Heart left ventricle (tissue), 16 donors: ENCODE data around the gene CCDC185. TPM values are rescaled to one million over a fixed set of nuclear protein-coding genes. Genes with fewer than 3 reads are reported as not detected.
"Not testable (repeated sequence)": the region's sequence is repeated elsewhere in the genome, so short reads cannot be mapped to it uniquely, and the experiment has no call there.

Experiments used
- ATAC-seq, 4 donors: fragments of 200-7000 bp; cut with Tn5 transposase; one replicate each; pipeline ENCODE4 v1.9.1; 2020 to 2022; ENCODE audit warnings: moderate library complexity in 4 of 4, mild to moderate bottlenecking in 3 of 4, moderate number of reproducible peaks in 1 of 4
- DNase-seq, 5 donors: peaks; one replicate each; pipeline ENCODE4 v3.0.0-alpha.2; 2020
- H3K27ac ChIP-seq, 12 donors: fragments of 200-600 bp; sonication (generic) in 4 of 12; one replicate each; pipeline versions ENCODE4 v1.5.0 to v1.8.0; 2016 to 2022; ENCODE audit warnings: mild to moderate bottlenecking in 2 of 12
- H3K27me3 ChIP-seq, 9 donors: fragments of 200-600 bp; sonication (generic) in 2 of 9; one replicate each; pipeline versions ENCODE4 v1.5.1 to v1.8.0; 2016 to 2022; ENCODE audit warnings: mild to moderate bottlenecking in 3 of 9
- H3K36me3 ChIP-seq, 9 donors: fragments of 200-600 bp; sonication (generic) in 2 of 9; one replicate each; pipeline versions ENCODE4 v1.5.0 to v1.8.0; 2018 to 2022; ENCODE audit warnings: mild to moderate bottlenecking in 2 of 9
- H3K4me1 ChIP-seq, 12 donors: fragments of 200-600 bp; sonication (generic) in 4 of 12; one replicate each; pipeline versions ENCODE4 v1.5.0 to v1.8.0; 2016 to 2022; ENCODE audit warnings: mild to moderate bottlenecking in 3 of 12
- H3K4me3 ChIP-seq, 12 donors: fragments of 200-600 bp; sonication (generic) in 4 of 12; one replicate each; pipeline versions ENCODE4 v1.5.0 to v1.8.0; 2017 to 2022; ENCODE audit warnings: mild to moderate bottlenecking in 9 of 12, moderate library complexity in 4 of 12
- H3K9me3 ChIP-seq, 12 donors: fragments of 200-600 bp; sonication (generic) in 4 of 12; one replicate each; pipeline versions ENCODE4 v1.5.0 to v1.8.0; 2016 to 2022; ENCODE audit warnings: mild to moderate bottlenecking in 1 of 12
- CTCF ChIP-seq, 12 donors: fragments of 200-600 bp; sonication (generic) in 4 of 12; IDR thresholded peaks; one replicate each; pipeline versions ENCODE4 v1.5.0 to v1.8.0; 2018 to 2022; ENCODE audit warnings: antibody characterized with exemption in 12 of 12, mild to moderate bottlenecking in 5 of 12
- POLR2A ChIP-seq, 2 donors: fragments of 450-650 bp; IDR thresholded peaks; one replicate each; pipeline ENCODE4 v1.6.1; 2017; ENCODE audit warnings: antibody characterized with exemption in 2 of 2, mild to moderate bottlenecking in 2 of 2, moderate library complexity in 2 of 2
- WGBS, 4 donors: extraction: QIAGEN DNeasy Blood & Tissue Kit in 2 of 4; methylation state at CpG; one replicate each; pipeline versions ENCODE4 v1.1.5 to v1.1.7; 2013 to 2018; 5-methylcytosine and 5-hydroxymethylcytosine counted together
- intact Hi-C, 10 donors: fragments of 100-400 bp; cut with DNase I; formaldehyde crosslinking; loops; one replicate each; pipeline versions ENCODE4 v1.11.1 to v1.14.2; 2022
- polyA plus RNA-seq, 2 donors: library from polyadenylated mRNA; stranded (reverse); fragments of 200-250 nt; gene quantifications; one replicate each; pipeline ENCODE4 v1.2.3, GENCODE V29; 2013
- total RNA-seq, 9 donors: library from RNA; depleted of rRNA in 2 of 9; stranded (reverse); fragments of >200 nt in 2 of 9; fragmentation: NEBNext Ultra II Directional in 3 of 9; extraction: Animal tissue kit (Norgen Biotek cat#: 25700) in 3 of 9; gene quantifications; one replicate each; pipeline versions ENCODE4 v1.1.0 to v1.2.4, GENCODE V29; 2016 to 2023
- donor health status: ischemic (EF 13 %, LVEDD 7.1; RV severe dilation, severe dysfunction).
- donor health status: healthy with polysubstance abuse.
- donor health status: DM: no; HTN: yes; CAD: no.
- donor health status: DM: no; HTN: no; CAD: no.
- donor health status: ischemic (EF 25% LVEDD 6.9; RV normal size, moderate dysfunction).
- donor health status: ischemic (EF 25% LVEDD 5.7; RV mildly dilated, moderate dysfunction).
- donor health status: healthy.
- donor health status: DM: yes; HTN: yes; CAD: no.
- donor health status: ischemic (EF 35%, LVEDD 5.7; RV mildly dilated, moderate dysfunction).
- donor health status: nonischemic (EF 11% LVEDD 7.7; RV severe dilation, severe dysfunction).
- donor health status: DM: yes; HTN: yes; CAD: no.
- donor health status: PGD.
- donor health status: ischemic (EF 29% LVEDD 5.4; RV normal size, mild dysfunction).
- donor health status: nonischemic (EF 23%, LVEDD 6.1; RV moderate dilation, normal function).

The CCDC185 gene
- total and polyA plus RNA-seq, 11 donors, result not detected

- intact Hi-C loops, result no loop called here
These were observed 7.2 kb upstream of the CCDC185 start for GRCh38 chr1:223386013-223386412.

GRCh38 chr1:223390618-223391017 is 2.6 kb upstream of the CCDC185 start:
- H3K27ac ChIP-seq, result no peak overlapping the region
- intact Hi-C loops, result no loop called here
- peaks cover 0 to 9% (median 0%) of the 10 kb centered on the region in 12 donors for H3K4me1 ChIP-seq
- ATAC-seq (no peak), DNase-seq (no peak)
- no peak for TF ChIP-seq CTCF (IDR thresholded peaks at IDR 0.05)
- TF ChIP-seq POLR2A (IDR thresholded peaks at IDR 0.05), result no peak
- H3K27me3 ChIP-seq, result peaks cover 0 to 51% (median 20%) of the 10 kb centered on the region in 9 donors
- H3K36me3 ChIP-seq, result no peaks in the 10 kb centered on the region
- H3K9me3 ChIP-seq, result peaks cover 0 to 3% (median 0%) of the 10 kb centered on the region in 12 donors
- H3K4me3 ChIP-seq, result no peak overlapping the region

More at GRCh38 chr1:223386013-223386412, 7.2 kb upstream of the CCDC185 start:
- 66 to 87% (median 74%) methylated on average over 2 of the region's 2 CpGs for WGBS, 4 donors
- Histone ChIP-seq H3K27ac (no peak overlapping the region), H3K4me3 (no peak overlapping the region), H3K4me1 (no peaks in the 10 kb centered on the region), H3K27me3 (peaks cover 0 to 18% (median 0%) of the 10 kb centered on the region in 9 donors), H3K9me3 (no peaks in the 10 kb centered on the region), H3K36me3 (no peaks in the 10 kb centered on the region)
- no peak for TF ChIP-seq POLR2A (IDR thresholded peaks at IDR 0.05)
- TF ChIP-seq CTCF (IDR thresholded peaks at IDR 0.05), result no peak
- ATAC-seq, result no peak
- DNase-seq, result no peak

- Histone ChIP-seq H3K4me3 (no peak overlapping the region), H3K36me3 (no peaks in the 10 kb centered on the region), H3K27ac (no peak overlapping the region), H3K4me1 (peaks cover 0 to 9% (median 0%) of the 10 kb centered on the region in 12 donors), H3K9me3 (peaks cover 0 to 3% (median 0%) of the 10 kb centered on the region in 12 donors), H3K27me3 (peaks cover 0 to 49% (median 20%) of the 10 kb centered on the region in 9 donors)
- WGBS, 4 donors, result 94 to 96% (median 94%) methylated on average over 27 of the region's 27 CpGs
- intact Hi-C loops, result no loop called here
- no peak for TF ChIP-seq POLR2A (IDR thresholded peaks at IDR 0.05)
- no peak for TF ChIP-seq CTCF (IDR thresholded peaks at IDR 0.05)
- no peak for DNase-seq
- ATAC-seq, result peak in 1 of 4 donors; percentile 36
These were observed 1.0 kb downstream of the CCDC185 start for GRCh38 chr1:223394242-223394641.

GRCh38 chr1:223394706-223395105 is 1.5 kb downstream of the CCDC185 start:
- Histone ChIP-seq H3K27me3 (peaks cover 0 to 44% (median 20%) of the 10 kb centered on the region in 9 donors), H3K4me3 (no peak overlapping the region), H3K27ac (no peak overlapping the region), H3K9me3 (peaks cover 0 to 3% (median 0%) of the 10 kb centered on the region in 12 donors), H3K36me3 (no peaks in the 10 kb centered on the region), H3K4me1 (peaks cover 0 to 9% (median 0%) of the 10 kb centered on the region in 12 donors)
- DNase-seq (no peak), ATAC-seq (peak in 1 of 4 donors; percentile 27)
- intact Hi-C loops, result no loop called here
- TF ChIP-seq CTCF (IDR thresholded peaks at IDR 0.05) (no peak), POLR2A (IDR thresholded peaks at IDR 0.05) (no peak)
- WGBS, 4 donors, result 91 to 94% (median 92%) methylated on average over 13 of the region's 13 CpGs

GRCh38 chr1:223399393-223399792 is 6.2 kb downstream of the CCDC185 start:
- 80 to 95% (median 93%) methylated on average over 3 to 4 of the region's 6 CpGs; no CpG with 5 or more reads in 1 of the 4 donors for WGBS, 4 donors
- H3K27me3 ChIP-seq, intact Hi-C loops, H3K27ac ChIP-seq, DNase-seq, ATAC-seq, H3K36me3 ChIP-seq, H3K4me1 ChIP-seq, H3K4me3 ChIP-seq, H3K9me3 ChIP-seq: not testable (repeated sequence)
